NOMO-1 treated with dmso at 0.1 percent for 144 hours (cell line): Measurements from ENCODE around the gene ARHGAP26.

ENCODE experiments used
- DNase-seq: peaks from one replicate; lab custom pipeline; 2025; ENCODE audit not compliant: unreplicated experiment; lab: John Stamatoyannopoulos, UW

Gene ARHGAP26, protein sequence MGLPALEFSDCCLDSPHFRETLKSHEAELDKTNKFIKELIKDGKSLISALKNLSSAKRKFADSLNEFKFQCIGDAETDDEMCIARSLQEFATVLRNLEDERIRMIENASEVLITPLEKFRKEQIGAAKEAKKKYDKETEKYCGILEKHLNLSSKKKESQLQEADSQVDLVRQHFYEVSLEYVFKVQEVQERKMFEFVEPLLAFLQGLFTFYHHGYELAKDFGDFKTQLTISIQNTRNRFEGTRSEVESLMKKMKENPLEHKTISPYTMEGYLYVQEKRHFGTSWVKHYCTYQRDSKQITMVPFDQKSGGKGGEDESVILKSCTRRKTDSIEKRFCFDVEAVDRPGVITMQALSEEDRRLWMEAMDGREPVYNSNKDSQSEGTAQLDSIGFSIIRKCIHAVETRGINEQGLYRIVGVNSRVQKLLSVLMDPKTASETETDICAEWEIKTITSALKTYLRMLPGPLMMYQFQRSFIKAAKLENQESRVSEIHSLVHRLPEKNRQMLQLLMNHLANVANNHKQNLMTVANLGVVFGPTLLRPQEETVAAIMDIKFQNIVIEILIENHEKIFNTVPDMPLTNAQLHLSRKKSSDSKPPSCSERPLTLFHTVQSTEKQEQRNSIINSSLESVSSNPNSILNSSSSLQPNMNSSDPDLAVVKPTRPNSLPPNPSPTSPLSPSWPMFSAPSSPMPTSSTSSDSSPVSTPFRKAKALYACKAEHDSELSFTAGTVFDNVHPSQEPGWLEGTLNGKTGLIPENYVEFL

DNA sequence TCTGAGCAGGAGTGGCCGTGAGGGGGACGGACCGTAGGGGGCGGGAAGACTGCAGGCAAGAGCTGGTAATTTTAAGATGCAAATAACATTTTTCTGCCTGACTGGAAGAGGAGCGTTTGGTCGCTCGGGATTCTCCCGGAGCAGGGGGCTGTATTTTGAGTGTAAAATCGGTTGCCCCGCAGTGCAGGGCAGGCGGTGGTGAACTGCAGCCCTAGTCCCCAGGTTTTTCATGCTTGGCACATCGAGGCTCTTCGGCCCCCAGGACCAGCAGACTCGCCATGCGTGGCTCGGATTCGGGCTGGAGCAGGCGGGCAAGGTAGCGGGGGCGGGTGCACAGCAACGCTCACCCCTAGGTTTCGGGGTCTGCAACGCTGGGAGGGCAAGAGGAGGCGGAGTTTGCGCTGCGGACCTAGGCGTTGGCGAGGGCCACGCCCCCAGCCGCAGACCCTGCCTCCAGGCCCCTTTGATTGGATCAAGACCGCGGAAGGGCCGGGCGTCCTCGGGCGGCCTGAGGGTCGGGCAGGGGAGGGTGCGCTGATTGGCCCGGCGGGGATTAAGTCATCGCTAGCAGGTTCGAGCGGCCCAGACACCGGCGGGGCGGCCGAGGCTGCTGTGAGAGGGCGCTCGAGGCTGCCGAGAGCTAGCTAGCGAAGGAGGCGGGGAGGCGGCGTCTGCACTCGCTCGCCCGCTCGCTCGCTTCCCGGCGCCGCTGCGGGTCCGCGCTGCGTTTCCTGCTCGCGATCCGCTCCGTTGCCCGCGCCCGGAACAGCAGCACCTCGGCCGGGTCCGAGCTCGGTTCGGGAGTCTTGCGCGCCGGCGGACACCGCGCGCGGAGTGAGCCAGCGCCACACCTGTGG lies at the start of gene ARHGAP26:
Gene ARHGAP26 (plus strand): TSS at position 585 of the 857 bp plus-strand sequence. CDS start 385 bp downstream, outside the sequence.
- peak; percentile 96 for DNase-seq

DNA sequence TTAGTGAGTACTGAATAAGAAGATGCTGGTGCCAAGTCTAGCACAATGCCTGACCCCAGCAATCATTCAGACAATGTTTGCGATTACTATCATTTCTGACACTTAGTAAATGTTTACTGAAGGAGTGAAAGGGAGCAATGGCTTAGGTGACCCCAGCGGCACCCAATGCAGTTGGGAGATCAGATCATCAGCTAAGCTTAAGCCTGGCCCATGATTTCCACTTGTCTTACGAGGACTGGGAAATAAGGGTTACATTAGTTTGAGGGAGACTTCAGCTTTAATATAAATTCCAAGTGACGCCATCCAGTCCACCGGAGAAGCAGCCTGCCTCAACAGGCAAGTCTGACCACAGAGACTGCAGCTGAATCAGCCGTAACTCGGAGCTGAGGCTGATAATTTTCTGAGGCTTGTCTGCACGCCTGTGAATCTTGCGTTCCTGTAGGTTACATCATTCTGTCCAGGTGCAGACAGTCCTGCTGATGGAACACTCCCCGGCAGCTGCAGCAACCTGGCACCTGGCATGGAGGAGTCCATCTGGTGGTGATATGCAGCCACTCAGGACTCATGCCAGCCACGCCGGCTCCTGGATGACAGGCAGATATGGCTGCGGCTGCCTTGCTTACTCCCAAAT lies 49.4 kb upstream of the ARHGAP26 start:
- no peak for DNase-seq

DNA sequence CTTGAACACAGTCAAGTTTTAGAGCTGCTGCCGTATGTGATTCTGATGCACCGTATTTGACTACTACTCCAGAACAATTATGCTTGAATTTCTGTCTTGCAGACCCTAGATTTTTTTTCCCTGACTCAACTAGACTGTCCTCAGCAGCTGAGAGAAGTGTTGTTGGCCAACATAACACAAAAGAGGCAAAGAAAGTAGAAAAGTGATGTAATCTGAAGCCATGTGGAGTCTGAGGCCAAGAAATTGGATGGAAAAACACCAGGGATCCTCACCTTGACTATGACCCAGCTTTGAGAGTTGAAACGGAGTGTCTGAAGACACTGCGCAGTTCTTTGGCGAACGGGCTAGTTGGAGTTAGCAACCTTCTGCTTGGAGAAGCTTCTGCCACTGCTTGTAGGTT lies 48.0 kb upstream of the ARHGAP26 start:
- no peak for DNase-seq

DNA sequence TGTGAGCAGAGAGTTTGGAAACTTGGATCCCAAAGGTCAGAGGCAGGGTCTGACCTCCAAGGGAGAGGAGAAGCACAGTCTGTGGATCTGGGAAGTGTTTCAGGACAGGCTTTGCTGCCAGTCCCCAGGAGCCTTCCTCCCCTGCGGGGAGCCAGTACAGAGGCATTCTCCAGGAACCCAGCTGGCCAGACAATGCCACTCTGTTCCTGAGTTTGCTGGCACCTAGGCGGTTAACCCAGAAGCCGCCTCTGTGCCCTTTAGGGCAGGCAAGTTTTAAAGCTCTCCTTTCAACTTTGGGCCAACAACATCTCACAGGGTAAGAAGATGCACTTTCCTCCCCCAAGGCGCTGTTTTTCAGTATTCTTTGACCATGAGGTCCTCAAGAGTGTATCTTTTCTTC lies 47.3 kb upstream of the ARHGAP26 start:
- no peak for DNase-seq

DNA sequence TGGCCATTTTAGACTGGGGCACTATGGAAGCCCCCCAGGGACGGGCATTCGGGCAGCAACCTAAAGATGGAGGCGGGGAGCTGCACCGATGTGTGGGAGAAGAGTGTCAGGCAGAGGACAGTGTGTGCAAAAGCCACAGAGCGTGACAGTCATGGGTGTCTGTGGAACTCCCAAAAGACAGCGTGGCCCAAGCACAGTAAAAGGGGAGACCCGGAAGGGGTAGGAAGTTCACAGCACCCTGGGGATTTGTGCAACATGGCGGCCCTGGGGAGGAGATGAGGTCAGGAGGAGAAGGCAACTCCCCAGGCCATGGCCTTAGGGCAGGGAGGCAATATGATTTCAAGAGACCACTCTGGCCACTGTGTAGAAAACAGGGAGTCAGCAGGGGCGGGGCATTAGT lies 45.4 kb upstream of the ARHGAP26 start:
- no peak for DNase-seq

DNA sequence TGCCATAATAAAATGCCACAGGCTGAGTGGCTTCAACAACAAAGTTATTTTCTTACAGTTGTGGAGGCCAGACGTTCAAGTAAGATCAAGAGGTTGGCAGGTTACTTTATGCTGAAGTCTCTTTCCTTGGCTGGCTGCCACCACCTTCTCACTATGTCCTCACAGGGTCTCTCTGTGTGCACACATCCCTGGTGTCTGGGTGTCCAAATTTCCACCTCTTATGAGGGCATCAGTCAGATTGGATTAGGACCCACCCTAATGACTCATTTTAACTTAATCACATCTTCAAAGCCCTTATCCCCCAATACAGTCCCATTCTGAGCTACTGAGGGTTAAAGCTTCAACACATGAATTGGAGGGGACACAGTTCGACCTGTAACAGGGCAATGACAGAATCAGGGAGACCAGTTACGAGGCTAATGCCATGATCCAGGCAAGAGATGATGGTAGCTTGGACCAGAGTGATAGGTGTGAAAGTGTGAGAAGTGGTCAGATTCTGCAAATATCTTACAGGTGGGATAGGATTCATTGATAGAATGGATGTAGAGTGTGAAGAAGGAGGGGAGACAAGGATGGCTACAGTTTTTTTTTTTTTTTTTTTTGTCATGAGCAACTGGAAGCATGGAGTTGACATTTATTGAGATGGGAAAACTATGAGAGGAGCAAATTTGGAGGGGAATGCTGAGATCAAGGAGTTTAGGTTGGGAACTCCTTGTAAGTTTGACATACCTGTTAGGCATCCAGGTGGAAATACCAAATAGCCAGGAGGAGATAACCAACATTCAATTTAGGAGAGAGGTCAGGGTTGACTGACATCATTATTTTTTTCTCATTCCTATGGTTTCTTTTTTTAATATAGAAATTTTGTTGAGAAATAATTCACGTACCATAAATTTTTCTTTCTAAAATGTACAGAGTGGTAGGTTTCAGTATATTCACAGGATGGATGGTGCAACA lies 44.7 kb upstream of the ARHGAP26 start:
- DNase-seq, result no peak

DNA sequence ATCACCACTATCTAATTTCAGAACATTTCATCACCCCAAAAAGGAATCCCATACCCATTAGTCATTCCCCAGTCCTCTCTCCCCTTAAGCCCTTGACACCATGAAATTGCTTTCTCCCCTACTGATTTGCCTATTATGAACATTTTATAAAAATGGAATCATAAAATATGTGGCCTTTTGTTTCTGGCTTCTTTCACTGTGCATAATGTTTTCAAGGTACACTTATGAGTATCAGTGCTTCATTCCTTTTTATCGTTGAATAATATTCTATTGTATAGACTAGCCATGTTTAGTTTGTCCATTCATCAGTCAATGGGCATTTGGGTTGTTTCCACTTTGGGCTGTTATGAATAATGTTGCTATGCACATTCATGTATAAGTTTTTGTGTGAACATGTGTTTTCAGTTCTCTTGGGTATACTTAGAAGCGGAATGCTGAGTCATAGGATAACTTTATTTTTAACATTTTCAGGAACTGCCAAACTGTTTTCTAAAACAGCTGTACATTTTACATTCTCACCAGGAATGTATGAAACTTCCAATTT lies 43.9 kb upstream of the ARHGAP26 start:
- DNase-seq, result peak; percentile 49

DNA sequence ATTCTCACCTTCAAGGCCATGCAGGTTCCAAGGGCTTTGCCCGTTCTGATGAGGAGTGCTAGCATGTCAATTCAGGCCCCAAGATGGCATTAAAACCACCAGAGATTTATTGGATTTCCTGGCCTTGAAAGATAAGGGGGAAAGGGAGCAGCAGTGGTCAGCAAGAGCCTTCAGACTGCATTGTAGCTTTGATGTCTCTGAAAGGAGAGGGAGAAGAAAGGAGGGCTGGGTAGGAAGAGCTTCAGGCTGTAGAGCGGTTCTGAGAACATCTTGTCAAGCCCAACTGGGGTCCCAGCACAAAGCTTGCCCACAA lies 42.5 kb upstream of the ARHGAP26 start:
- DNase-seq, result no peak

DNA sequence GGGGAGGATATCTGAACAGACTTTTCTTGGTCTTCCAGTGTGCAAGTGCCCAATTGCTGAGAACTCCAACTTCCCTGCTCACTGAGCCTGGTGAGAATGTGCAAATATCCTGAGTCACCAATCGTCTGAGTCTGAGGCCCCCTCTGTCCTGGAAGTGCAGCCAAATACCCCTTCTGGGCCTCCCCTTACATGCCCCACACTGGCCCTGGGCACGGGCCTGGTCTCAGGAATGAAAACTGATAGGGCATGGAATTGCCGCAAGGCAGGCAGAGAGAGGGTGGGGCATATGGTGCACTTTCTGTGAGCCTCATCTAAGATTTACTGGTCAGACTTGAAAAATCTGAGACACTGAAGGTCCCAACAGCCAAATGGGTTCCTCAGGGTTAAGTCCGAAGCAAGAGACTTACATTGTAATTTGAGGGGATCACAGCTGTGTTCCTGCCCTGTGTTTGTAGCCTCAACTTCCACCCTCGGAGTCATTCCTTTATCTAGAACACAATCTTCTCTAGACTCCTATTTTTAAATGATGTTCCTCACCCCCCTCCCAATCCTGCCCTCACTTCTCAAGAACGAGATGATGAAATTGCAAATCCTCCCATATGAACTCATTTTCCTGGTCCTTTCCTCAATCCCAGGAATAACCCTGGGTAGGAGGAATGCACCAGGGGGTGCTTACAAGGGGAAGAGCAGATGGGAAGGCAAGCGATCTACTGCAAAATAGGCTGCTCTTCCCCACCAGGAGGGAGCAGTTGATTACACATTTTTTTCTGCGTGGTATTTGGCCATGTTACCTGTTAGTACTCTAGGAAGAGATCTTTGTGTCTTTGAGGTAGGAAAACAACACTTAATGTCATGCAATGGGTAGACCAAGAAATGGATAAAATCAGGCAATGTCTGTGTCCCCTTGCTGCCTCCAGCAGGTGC lies 34.6 kb upstream of the ARHGAP26 start:
- DNase-seq, result no peak

DNA sequence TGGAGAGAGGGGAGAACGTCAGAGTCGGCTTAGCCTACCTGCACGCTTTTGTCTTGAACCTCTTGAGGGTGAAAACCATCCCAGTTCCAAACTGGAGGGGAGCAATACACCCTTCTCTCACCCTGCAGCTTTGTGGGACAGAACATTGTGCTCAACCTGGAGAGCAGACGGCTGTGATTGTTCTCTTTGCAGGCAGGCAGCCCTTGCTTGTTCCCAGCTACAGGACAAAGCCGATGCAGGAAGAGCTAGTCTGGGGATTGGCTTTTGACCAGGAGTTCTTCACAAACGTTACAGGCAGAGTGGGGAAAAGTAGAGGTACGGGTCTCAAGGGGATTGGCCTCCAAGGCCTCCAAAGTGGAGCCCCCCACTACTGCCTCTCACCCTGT lies 33.9 kb upstream of the ARHGAP26 start:
- no peak for DNase-seq

DNA sequence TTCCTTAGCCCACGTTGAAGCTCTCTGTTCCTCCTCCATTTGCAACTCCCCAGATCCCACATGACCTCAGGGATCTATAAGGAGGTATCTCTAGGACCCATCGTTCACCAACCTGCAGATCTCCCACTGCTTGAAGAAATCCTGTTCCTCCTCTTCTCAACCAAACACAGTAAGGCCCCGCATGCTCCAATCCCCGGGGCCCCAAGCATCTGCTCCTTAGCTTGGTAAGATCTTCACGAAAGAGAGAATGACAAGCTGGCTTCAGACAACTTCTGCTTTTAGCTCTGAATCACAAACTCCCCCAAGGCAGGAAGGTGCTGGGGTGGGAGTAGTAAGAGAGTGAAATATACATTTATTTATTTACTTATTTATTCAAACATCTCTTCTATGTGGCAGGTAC lies 33.0 kb upstream of the ARHGAP26 start:
- peak; percentile 67 for DNase-seq

DNA sequence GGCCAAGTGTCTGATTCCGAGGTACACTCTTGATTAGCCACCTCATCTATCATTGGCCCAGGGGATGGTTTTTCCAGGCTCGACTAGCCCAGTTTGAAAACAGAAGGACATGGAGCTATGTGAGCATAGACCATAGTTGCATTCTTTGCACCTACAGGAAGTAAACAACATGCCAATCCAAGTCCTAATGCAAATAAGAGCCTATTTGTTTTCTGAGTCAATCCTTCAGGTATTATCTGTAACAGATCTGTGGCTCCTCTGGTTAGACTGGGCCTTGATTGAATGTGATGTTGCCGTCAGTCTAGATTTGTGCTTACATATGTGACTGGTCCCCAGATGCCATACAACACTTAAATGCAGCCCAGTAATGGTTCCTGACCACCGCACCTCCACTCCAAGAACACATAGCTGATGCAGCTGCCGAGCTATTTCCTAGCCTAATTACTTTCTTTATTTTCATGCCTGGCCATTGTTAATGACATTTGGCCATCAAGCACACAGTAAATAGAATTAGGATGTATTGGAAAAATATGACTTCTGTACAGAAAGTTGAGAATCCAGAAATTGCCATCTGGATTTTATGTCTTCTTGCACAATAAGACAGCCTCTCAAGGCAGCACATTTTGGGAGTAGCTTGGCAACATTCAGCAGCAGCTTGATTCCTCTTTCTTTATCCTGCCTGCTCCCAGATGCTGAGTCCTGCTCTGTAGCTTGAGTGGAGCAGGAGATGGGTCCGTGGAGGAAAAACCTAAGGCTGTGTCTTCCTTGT lies 29.5 kb upstream of the ARHGAP26 start:
- DNase-seq, result no peak

DNA sequence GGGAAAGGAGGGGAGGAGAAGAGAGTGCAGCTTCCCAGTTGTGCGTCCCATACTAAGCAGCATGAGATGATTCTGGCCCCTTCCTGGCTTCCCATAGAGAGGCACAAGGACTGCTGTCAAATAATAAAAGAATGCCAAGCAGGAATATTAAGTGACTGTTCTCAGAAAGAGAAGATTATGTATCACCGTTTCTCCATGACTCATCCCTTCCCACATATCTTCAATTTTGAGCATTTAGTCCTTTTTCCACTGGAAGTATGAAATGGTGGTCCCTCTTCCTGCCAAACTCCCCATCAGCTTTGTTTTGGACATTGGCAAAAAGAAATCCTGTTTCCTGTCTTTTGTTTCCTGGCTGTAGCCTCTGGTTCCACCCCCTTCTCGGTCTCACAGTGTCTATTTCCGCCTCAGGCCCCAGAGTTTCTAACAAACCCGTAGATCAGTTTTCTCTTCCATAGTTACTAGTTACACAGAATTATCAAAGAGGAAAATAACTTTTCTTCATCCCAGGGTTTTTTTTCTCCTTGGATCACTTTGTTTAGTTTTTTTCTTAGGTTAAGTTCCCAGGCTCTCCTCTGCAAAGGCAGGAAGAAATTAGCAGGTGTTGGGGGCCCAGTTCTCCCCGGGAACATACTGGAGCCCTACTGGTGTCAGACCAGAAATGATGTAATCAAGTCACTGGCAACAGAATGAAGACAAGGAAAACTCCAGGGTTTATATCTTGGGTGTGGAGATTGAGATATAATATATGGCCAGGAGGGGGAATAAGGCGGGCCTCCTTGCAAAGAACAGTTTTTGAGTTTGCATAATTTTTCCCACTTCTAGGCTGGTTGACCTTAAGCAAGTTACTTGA lies 26.4 kb upstream of the ARHGAP26 start:
- no peak for DNase-seq

DNA sequence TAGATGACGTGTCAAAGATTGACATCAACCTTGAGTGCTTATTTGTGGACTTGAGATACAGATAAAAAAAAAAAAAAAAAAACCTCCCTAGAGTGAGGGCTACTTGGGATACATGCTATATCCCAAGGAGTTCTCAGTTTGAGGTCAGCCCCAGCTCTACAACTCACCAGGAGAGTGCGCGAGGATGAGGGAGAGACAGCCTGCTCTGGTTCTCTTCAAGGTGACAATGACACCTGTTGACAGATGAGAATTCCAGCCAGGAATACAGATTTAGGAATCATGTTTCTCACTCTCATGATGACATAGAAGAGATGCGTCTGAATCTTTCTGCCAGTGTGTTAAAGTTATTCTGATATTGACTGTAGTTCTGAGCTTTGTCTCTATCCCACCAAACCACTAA lies 24.9 kb upstream of the ARHGAP26 start:
- DNase-seq, result no peak

DNA sequence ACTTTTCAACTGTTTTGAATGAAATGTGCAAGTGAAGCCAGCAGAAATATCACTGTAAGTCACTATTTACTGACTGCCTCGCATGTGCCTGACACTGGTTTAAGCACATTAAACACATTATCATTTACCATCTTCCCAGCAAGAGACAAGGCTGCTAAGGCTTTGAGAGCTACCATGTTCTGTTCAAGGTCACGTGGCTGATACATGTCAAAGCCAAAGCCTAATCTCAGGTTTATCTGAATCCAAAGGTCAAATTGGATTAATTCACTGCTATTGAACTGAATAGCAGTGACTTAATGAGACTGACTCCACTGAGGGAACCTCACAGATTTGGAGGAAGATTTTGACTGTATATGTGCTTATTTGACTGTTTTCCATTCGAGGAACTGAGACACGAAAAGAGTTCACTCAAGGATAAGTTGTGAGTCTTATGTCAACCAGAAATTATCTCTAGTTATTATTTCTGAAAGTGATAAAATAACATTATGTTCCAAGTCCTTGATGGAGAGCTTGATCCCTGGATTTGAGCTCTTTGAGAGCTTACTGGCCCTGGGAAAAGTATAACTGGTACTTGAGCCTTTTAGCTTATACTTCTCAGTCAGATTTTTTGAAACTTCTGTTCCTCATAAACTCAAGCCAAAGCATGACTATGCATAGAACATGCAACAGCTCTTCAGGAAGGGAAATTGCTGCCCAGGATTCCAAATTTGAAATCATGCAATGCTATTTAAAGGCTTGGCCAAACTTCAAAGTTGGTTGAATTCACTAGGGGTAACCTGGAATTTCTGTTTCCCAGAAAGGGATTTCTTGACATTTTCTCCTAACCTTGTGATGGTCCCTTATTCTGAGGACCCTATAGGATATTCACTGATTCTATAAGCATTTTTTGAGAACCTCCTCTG lies 23.4 kb upstream of the ARHGAP26 start:
- DNase-seq, result no peak

DNA sequence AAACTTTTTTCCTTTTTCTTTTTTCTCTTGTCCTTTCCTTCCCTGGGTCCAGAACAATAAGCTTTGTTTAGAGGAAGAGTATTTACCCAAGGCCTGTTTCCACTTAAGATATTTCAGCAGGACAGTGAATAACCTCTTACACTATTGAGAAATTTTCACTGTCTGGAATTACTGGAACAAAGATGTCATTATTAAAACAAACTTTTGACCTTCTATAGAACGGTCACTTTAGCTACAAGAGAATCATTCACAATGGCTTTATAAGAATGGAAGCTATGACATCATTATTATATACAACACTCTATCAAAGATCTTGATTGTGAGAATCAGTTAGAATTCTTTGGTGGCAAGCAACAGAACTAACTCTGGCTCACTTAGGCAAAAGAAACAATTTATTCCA lies 22.0 kb upstream of the ARHGAP26 start:
- no peak for DNase-seq
